HepG2 (cell line): ENCODE data around the gene ZFP36. TPM values are rescaled to one million over a fixed set of nuclear protein-coding genes. Genes with fewer than 3 reads are reported as not detected.

ENCODE experiments used
- ATAC-seq: fragments of 200-7000 bp; cut with Tn5 transposase; 3 replicates; pipeline ENCODE4 v1.9.1; 2020; ENCODE audit warnings: mild to moderate bottlenecking, moderate library complexity
- BruUV-seq: library from RNA; stranded (reverse); fragments of 400-500 nt; replicated peaks from 2 replicates; lab custom pipeline; 2021; lab: Mats Ljungman, UMichigan
- CTCF ChIA-PET: fragments of 300-600 bp; formaldehyde crosslinking; extraction: SDS; loops from one replicate; lab custom pipeline; 2021; ENCODE audit warnings: low total read pairs, inconsistent platforms, low intra/inter-chr PET ratio; lab: Yijun Ruan, JAX
- POLR2A ChIA-PET: fragments of 350-600 bp; sonication (Branson Sonifier 250); formaldehyde crosslinking; loops from one replicate; lab custom pipeline; 2020; ENCODE audit warnings: antibody characterized with exemption, inconsistent platforms; lab: Yijun Ruan, JAX
- DNase-seq: peaks from one replicate; pipeline ENCODE4 v3.0.0-alpha.2; 2015; ENCODE audit warnings: low spot score
- FAIRE-seq: peaks from 3 replicates; lab custom pipeline; 2011; peaks lifted over from hg19 to GRCh38; lab: Jason Lieb, UNC
- H2AFZ ChIP-seq: one replicate; pipeline ENCODE4 v1.6.1; 2011; ENCODE audit warnings: low read length, inconsistent platforms
- H3K27ac ChIP-seq: fragments of 300-600 bp; 3 replicates; pipeline ENCODE4 v1.8.0; 2011; ENCODE audit warnings: mixed run types, mild to moderate bottlenecking, mixed read lengths, low read length, inconsistent platforms; ENCODE audit not compliant: insufficient read depth; ENCODE audit errors: extremely low read length
- H3K27me3 ChIP-seq, 2 experiments: fragments of 200-600 bp in 1 of 2; 2 replicates in 1 of 2; 3 replicates in 1 of 2; pipeline versions ENCODE4 v1.6.0 to v1.8.0; 2011; ENCODE audit warnings: low read length in 2 of 2, mild to moderate bottlenecking in 2 of 2, moderate library complexity in 2 of 2, inconsistent platforms in 1 of 2; ENCODE audit not compliant: insufficient read depth in 2 of 2, control insufficient read depth in 1 of 2
- H3K36me3 ChIP-seq, 2 experiments: fragments of 200-600 bp in 1 of 2; replicated peaks in 1 of 2; 2 replicates in 1 of 2; 3 replicates in 1 of 2; pipeline versions ENCODE4 v1.5.1 to v1.8.0; 2011; ENCODE audit warnings: low read length in 2 of 2, inconsistent platforms in 1 of 2; ENCODE audit not compliant: insufficient read depth in 2 of 2, control insufficient read depth in 1 of 2
- H3K4me1 ChIP-seq: 2 replicates; pipeline ENCODE4 v1.5.1; 2012; ENCODE audit warnings: low read length, inconsistent platforms; ENCODE audit not compliant: insufficient read depth
- H3K4me2 ChIP-seq: 2 replicates; pipeline ENCODE4 v1.6.0; 2011; ENCODE audit warnings: low read depth, low read length, inconsistent platforms
- H3K4me3 ChIP-seq, 3 experiments: fragments of 200-600 bp in 1 of 3; sonication (generic), shearing (Covaris generic) in 1 of 3; replicated peaks in 1 of 3; 2 replicates each; pipeline ENCODE4 v1.5.1; 2011 to 2016; ENCODE audit warnings: low read length in 3 of 3, inconsistent platforms in 2 of 3, low read depth in 2 of 3, mild to moderate bottlenecking in 2 of 3, control low read depth in 1 of 3, mixed read lengths in 1 of 3; ENCODE audit not compliant: insufficient read depth in 1 of 3
- H3K79me2 ChIP-seq: one replicate; pipeline ENCODE4 v1.6.1; 2011; ENCODE audit warnings: low read length, inconsistent platforms; ENCODE audit not compliant: insufficient read depth
- H3K9ac ChIP-seq: 2 replicates; pipeline ENCODE4 v1.6.0; 2011; ENCODE audit warnings: mild to moderate bottlenecking, low read depth, low read length, inconsistent platforms; ENCODE audit not compliant: insufficient read depth
- H3K9me3 ChIP-seq: 2 replicates; pipeline ENCODE4 v1.5.1; 2012; ENCODE audit warnings: mild to moderate bottlenecking, low read length
- H4K20me1 ChIP-seq: 2 replicates; pipeline ENCODE4 v1.6.0; 2011; ENCODE audit warnings: inconsistent platforms, mild to moderate bottlenecking, low read length, moderate library complexity; ENCODE audit not compliant: insufficient read depth
- GATAD2A ChIP-seq: IDR thresholded peaks from 2 replicates; pipeline ENCODE4 v1.6.1; 2016
- MED1 ChIP-seq: sonication (generic); formaldehyde crosslinking; IDR thresholded peaks from 2 replicates; pipeline ENCODE4 v1.4.0; 2020; ENCODE audit warnings: missing genetic modification reagents
- MYNN ChIP-seq: sonication (generic); formaldehyde crosslinking; IDR thresholded peaks from 2 replicates; pipeline ENCODE4 v1.4.0; 2020; ENCODE audit warnings: mild to moderate bottlenecking, low read depth, missing genetic modification reagents
- ZNF24 ChIP-seq: fragments of 450-650 bp; IDR thresholded peaks from 2 replicates; pipeline ENCODE4 v1.6.1; 2017; ENCODE audit warnings: antibody characterized with exemption, mild to moderate bottlenecking
- ZNF296 ChIP-seq: sonication (generic); formaldehyde crosslinking; conservative IDR thresholded peaks from 2 replicates; pipeline ENCODE4 v1.5.0; 2020; ENCODE audit warnings: mild to moderate bottlenecking, missing genetic modification reagents
- ZNF747 ChIP-seq: sonication (generic); formaldehyde crosslinking; IDR thresholded peaks from 2 replicates; pipeline ENCODE4 v1.8.1; 2023; ENCODE audit warnings: missing genetic modification reagents, mild to moderate bottlenecking, borderline replicate concordance
- ZNF841 ChIP-seq: sonication (generic); formaldehyde crosslinking; IDR thresholded peaks from 2 replicates; pipeline ENCODE4 v1.8.1; 2023; ENCODE audit warnings: missing genetic modification reagents, borderline replicate concordance
- ZNF879 ChIP-seq: sonication (generic); formaldehyde crosslinking; IDR thresholded peaks from 2 replicates; pipeline ENCODE4 v1.8.1; 2023; ENCODE audit warnings: missing genetic modification reagents
- WGBS: methylation state at CpG from one replicate; pipeline ENCODE4 v1.1.6; 2017; ENCODE audit warnings: low lambda C conversion rate; 5-methylcytosine and 5-hydroxymethylcytosine counted together
- in situ Hi-C: cut with HindIII; loops from 2 replicates; pipeline ENCODE4 v1.10.0; 2017; ENCODE audit warnings: low pct_unique_long_range_greater_than_20kb; ENCODE audit not compliant: extremely low pct_ligation_motif_present
- intact Hi-C: fragments of 100-400 bp; cut with micrococcal nuclease; formaldehyde crosslinking; loops from one replicate; pipeline ENCODE4 v1.10.0; 2022; ENCODE audit not compliant: unreplicated experiment
- polyA plus RNA-seq, 8 experiments: library from polyadenylated mRNA; depleted of rRNA in 3 of 8; stranded (reverse) in 7 of 8; unstranded in 1 of 8; fragments of >200 nt; fragmentation: Illumina TruSeq in 4 of 8; extraction: Trizol in 4 of 8; gene quantifications; 2 replicates each; pipeline versions ENCODE4 v1.2.1 to v1.2.3, GENCODE V29; 2011 to 2016; ENCODE audit warnings: low read depth in 4 of 8, missing spikeins in 1 of 8, mixed read lengths in 1 of 8; ENCODE audit not compliant: insufficient read depth in 1 of 8
- total RNA-seq, 5 experiments: library from RNA; depleted of rRNA; stranded (reverse); fragments of >200 nt; fragmentation: Illumina TruSeq; extraction: Trizol; gene quantifications; 2 replicates each; pipeline ENCODE4 v1.2.3, GENCODE V29; 2016; ENCODE audit warnings: low read depth in 1 of 5
- TF ChIP-seq, protein P1 (sequence below): sonication (generic); formaldehyde crosslinking; IDR thresholded peaks from 2 replicates; pipeline ENCODE4 v1.9.0; 2022; ENCODE audit warnings: missing genetic modification reagents, mild to moderate bottlenecking, borderline replicate concordance

Gene ZFP36
- total and polyA plus RNA-seq, 2 of the 13 experiments (the other 11 are each of a cell fraction or from before 2014, with no cell fraction given): 1.4 to 1.7 TPM

DNA sequence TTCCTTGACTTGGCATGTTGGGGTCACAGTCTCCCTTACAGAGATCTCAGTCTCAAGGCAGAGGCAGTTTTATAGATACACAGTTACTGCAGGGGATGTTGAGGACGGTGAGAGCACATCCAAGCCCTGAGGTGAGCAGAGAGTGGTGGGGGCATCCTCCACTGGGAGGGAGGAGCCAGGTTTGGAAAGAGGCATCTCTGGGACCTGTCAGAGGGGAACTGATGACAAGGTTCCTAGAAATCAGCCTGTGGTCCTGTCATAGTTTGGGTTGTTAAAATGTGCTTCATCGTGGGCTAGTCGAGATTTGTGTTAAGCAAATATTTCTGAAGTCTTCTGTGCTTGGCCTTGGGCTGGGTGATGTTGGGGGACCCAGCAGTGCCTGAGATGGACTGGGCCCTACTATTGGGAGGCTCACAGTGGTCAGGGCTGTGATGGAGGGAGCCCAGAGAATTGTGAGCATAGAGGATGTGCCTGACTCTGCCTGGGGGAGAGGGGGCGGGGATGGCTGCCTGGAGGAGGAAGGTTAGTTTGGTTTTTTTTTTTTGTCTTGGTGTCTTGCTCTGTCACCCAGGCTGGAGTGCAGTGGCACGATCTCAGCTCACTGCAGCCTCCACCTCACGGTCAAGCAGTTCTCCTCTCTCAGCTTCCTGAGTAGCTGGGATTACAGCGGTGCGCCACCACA is 42.6 kb downstream of the ZFP36 start:
- no peak overlapping the region for H3K9ac ChIP-seq
- H3K27ac ChIP-seq: no peak overlapping the region
- peaks cover 82% of the 10 kb centered on the region for H3K79me2 ChIP-seq
- H3K4me2 ChIP-seq: no peak overlapping the region
- intact Hi-C loops: no loop called here
- no peaks in the 10 kb centered on the region for H3K9me3 ChIP-seq
- H3K36me3 ChIP-seq: peaks cover 12 to 34% of the 10 kb centered on the region in 2 experiments; a peak in 4 of 5 replicates
- H2AFZ ChIP-seq: no peak overlapping the region
- no peak overlapping the region for H3K4me3 ChIP-seq
- ChIA-PET CTCF (no interaction called here), POLR2A (interaction anchor here (1.6 to 2.0 kb wide), 2 partner anchors 14 kb away, joined by 4 to 10 read pairs; partner anchors contain the start of gene RPS16)
- peaks cover 54% of the 10 kb centered on the region for H3K4me1 ChIP-seq
- no peak for DNase-seq
- BruUV-seq: no TSS peak
- TF ChIP-seq ZNF24 (no peak), ZNF747 (CRISPR knock-in tag) (no peak), MYNN (no peak), ZNF841 (CRISPR knock-in tag) (no peak), GATAD2A (CRISPR knock-in tag) (no peak), ZNF296 (no peak), ZNF879 (CRISPR knock-in tag) (no peak), MED1 (CRISPR knock-in tag) (no peak)
- TF ChIP-seq, protein P1, sequence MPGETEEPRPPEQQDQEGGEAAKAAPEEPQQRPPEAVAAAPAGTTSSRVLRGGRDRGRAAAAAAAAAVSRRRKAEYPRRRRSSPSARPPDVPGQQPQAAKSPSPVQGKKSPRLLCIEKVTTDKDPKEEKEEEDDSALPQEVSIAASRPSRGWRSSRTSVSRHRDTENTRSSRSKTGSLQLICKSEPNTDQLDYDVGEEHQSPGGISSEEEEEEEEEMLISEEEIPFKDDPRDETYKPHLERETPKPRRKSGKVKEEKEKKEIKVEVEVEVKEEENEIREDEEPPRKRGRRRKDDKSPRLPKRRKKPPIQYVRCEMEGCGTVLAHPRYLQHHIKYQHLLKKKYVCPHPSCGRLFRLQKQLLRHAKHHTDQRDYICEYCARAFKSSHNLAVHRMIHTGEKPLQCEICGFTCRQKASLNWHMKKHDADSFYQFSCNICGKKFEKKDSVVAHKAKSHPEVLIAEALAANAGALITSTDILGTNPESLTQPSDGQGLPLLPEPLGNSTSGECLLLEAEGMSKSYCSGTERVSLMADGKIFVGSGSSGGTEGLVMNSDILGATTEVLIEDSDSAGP (CRISPR knock-in tag): no peak
- TF ChIP-seq, all 625 proteins: peak for 0
- 91% methylated on average over 8 of the region's 8 CpGs for WGBS
- FAIRE-seq: no peak
- in situ Hi-C loops: no loop called here
- ATAC-seq: no peak
- Histone ChIP-seq H3K27me3 (peaks cover 0 to 3% of the 10 kb centered on the region in 2 experiments; a peak in 1 of 5 replicates), H4K20me1 (0 out of 2 replicates have a peak, but pooled peaks cover 3% of the 10 kb centered on the region)
